Astrocyte of the spinal cord (primary cell): ENCODE measurements around the gene USH1C.

ENCODE experiments used
- DNase-seq: peaks from one replicate; pipeline ENCODE4 v3.0.0; 2011; ENCODE audit warnings: low read depth, low spot score
- H3K4me3 ChIP-seq: 2 replicates; pipeline ENCODE4 v1.5.1; 2011; ENCODE audit warnings: low read depth, mild to moderate bottlenecking, low read length, moderate library complexity
- in situ Hi-C: cut with HindIII; loops from 2 replicates; pipeline ENCODE4 v1.10.0; 2017; ENCODE audit warnings: low sequenced_read_pairs
- TF ChIP-seq, protein P1 (sequence below): IDR thresholded peaks from 2 replicates; pipeline ENCODE4 v1.5.1; 2012; ENCODE audit warnings: low read depth, mild to moderate bottlenecking, low read length, inconsistent platforms

The USH1C gene

GRCh38 chr11:17543041-17543440 is 1.2 kb downstream of the USH1C start:
- no peak for DNase-seq
- no peak overlapping the region for H3K4me3 ChIP-seq
- in situ Hi-C loops, result no loop called here
- TF ChIP-seq, protein P1, sequence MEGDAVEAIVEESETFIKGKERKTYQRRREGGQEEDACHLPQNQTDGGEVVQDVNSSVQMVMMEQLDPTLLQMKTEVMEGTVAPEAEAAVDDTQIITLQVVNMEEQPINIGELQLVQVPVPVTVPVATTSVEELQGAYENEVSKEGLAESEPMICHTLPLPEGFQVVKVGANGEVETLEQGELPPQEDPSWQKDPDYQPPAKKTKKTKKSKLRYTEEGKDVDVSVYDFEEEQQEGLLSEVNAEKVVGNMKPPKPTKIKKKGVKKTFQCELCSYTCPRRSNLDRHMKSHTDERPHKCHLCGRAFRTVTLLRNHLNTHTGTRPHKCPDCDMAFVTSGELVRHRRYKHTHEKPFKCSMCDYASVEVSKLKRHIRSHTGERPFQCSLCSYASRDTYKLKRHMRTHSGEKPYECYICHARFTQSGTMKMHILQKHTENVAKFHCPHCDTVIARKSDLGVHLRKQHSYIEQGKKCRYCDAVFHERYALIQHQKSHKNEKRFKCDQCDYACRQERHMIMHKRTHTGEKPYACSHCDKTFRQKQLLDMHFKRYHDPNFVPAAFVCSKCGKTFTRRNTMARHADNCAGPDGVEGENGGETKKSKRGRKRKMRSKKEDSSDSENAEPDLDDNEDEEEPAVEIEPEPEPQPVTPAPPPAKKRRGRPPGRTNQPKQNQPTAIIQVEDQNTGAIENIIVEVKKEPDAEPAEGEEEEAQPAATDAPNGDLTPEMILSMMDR, result no peak

DNA sequence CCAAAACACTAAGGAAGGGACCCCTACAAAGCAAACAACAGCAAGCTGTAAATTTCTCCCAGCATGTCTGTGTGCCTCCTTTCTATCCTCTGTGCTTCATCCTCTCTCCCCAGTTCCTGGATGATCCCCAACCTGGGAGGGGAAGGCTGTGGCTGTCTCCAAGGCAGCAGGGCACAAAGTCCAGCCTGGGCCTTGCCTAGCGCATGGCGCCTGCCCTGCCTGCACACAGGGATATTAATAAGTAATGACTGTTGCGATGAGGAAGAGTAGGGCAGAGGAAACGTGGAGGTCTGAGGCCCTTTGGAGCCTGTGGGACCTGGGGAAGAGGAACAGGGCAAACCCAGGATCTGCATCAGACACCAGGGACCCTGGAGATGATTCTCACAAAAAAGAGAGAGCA is 2.0 kb downstream of the USH1C start:
- TF ChIP-seq, protein P1, result no peak
- DNase-seq, result no peak
- H3K4me3 ChIP-seq, result no peak overlapping the region
- in situ Hi-C loops, result no loop called here

DNA sequence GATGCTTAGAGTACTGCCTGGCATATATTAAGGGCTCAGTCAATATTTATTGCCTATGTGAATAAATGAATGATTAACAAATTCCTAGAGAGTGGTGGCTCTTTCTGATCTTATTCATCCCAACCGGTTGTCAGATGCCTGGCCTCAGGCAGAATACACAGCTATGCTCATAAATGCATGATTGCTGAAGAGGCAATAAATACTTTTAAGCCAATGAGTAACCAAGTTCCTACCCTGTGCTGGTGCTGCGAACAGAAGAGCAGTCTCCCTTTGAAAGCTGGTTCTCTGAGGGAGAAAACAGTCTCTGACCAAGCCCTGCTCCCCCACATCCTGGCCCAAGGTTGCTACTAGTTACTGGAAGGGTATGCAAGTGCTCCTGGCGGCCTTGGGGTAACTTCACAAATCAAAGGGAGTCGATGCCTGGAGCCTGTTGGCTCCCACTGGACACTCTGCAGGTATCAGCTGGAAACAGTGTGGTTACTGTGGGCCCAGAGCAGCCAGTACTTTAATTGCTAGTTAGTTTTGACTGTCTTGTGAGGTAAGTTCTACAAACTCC is 2.8 kb downstream of the USH1C start:
- DNase-seq, result no peak
- no peak overlapping the region for H3K4me3 ChIP-seq
- in situ Hi-C loops, result no loop called here
- TF ChIP-seq, protein P1, result no peak

GRCh38 chr11:17540807-17541206 is 3.4 kb downstream of the USH1C start:
- no peak for DNase-seq
- in situ Hi-C loops, result no loop called here
- no peak overlapping the region for H3K4me3 ChIP-seq
- TF ChIP-seq, protein P1, result no peak

- TF ChIP-seq, protein P1, result no peak
- H3K4me3 ChIP-seq, result no peak overlapping the region
- in situ Hi-C loops, result no loop called here
- no peak for DNase-seq
Observed at GRCh38 chr11:17538731-17539130, 5.5 kb downstream of the USH1C start.

- TF ChIP-seq, protein P1, result no peak
- in situ Hi-C loops, result no loop called here
- no peak for DNase-seq
- H3K4me3 ChIP-seq, result no peak overlapping the region
Observed at GRCh38 chr11:17538054-17538453, 6.2 kb downstream of the USH1C start.

GRCh38 chr11:17537261-17537660 is 7.0 kb downstream of the USH1C start:
- no peak for DNase-seq
- TF ChIP-seq, protein P1, result no peak
- in situ Hi-C loops, result no loop called here
- no peak overlapping the region for H3K4me3 ChIP-seq
